HG03097 (cell line): ENCODE data around the gene INS.
"Not testable (repeated sequence)": the region's sequence is repeated elsewhere in the genome, so short reads cannot be mapped to it uniquely, and the experiment has no call there.

Experiments used
- ATAC-seq: cut with Tn5 transposase; IDR thresholded peaks from one replicate; pipeline ENCODE4 v1.9.1; 2021; ENCODE audit not compliant: unreplicated experiment, low FRiP score

The INS gene

GRCh38 chr11:2185324-2186085 is 24.5 kb upstream of the INS start:
- no peak for ATAC-seq

DNA sequence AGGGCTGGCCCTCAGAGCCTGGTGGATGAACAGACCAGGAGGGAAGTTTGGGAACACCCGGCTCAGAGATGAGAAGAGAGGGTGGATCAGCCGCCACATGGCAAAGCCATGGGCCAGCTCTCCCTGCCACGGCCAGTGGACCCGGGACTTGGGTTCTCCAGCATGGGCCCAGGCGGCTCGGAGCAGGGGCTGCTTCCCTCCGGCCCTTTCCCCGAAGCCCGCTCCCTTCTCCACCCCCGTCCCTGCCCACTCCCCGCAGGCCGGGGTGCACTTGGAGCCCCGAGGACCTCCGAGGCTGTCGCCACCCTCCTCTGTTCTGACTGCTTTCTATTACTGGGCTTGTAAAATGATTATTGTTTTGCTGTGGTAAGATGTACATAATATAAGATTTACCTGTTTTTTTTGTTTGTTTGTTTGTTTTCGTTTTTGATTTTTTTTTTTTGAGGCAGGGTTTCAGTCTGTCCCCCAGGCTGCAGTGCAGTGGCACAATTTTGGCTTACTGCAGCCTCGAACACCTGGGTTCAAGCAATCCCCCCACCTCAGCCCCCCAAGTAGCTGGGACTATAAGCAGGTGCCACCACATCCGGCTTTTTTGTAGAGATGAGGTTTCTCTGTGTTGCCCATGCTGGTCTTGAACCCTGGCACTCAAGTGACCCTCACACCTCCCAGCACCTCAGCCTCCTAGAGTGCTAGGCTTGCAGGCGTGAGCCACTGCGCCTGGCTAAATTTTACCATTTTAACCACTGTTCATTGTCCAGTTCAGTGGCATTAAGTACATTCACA is 21.9 kb upstream of the INS start:
- no peak for ATAC-seq

DNA sequence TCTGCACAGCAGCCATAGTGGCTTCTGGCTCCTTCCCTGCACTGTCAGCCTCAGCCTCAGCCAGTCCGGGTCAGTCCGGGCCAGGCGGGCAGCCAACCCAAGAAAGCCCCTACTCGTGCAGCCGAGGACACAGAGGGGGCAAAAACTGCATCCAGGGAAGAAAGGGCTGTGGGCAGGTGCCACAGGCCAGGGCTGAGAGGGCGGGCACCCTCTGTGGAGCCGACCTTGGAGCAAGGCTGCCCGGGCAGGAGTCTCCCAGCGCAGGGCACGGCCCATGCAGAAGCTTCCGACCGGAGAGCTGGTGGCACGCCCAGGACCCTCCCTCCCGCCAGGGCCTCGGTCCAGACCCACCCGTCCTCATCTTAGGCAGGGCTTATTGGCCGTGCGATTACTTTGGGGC is 21.1 kb upstream of the INS start:
- no peak for ATAC-seq

GRCh38 chr11:2180789-2181370 is 19.9 kb upstream of the INS start:
- ATAC-seq = no peak

DNA sequence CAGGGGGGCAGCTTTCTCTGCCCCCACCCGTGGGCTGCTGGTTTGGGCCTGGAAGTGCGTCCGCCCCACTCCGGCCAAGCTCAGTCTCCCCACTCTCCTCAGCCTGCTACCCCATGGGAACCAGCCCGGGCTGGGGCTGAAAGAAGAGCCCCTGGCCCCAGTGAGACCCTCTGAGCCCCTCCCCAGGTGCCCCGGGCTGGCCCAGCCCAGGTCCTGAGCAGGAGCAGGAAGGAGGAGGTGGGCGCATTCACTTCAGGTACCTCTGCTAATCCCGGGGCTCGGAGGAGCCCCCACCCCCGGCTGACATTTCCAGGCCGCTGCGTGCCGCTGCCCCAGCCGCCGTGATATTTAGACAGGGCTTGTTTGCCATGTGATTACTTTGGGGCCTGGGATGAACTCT is 19.3 kb upstream of the INS start:
- ATAC-seq = no peak

- ATAC-seq = no peak
Measured at GRCh38 chr11:2179516-2179915, 18.5 kb upstream of the INS start.

DNA sequence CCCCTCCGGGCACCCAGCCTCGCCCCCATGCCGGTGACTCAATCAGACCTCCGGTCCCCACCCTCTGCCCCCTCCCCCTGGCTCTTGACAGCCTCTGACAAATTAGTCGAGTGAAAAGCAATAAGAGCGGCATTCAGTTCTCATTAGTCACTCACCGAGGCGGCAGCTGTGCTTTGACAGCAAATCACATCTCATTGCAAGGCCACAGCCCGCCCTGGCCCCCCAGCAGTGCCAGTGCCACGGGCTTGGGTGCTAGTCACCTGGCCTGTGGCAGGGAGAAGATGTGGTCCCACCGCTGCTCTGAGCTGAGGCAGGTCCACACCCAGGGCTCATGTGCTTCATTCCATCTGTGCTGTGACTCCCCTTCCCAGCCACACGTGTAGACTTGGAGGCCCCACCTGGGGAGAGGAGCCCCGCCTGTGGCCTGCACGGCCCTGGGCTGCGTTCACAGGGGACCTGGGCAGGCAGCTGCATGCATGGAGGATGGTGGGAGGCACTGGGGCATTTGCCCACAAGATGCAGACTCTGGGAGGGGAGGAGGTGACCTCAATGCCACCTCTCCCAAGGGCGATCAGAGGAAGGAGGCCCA is 18.0 kb upstream of the INS start:
- no peak for ATAC-seq

DNA sequence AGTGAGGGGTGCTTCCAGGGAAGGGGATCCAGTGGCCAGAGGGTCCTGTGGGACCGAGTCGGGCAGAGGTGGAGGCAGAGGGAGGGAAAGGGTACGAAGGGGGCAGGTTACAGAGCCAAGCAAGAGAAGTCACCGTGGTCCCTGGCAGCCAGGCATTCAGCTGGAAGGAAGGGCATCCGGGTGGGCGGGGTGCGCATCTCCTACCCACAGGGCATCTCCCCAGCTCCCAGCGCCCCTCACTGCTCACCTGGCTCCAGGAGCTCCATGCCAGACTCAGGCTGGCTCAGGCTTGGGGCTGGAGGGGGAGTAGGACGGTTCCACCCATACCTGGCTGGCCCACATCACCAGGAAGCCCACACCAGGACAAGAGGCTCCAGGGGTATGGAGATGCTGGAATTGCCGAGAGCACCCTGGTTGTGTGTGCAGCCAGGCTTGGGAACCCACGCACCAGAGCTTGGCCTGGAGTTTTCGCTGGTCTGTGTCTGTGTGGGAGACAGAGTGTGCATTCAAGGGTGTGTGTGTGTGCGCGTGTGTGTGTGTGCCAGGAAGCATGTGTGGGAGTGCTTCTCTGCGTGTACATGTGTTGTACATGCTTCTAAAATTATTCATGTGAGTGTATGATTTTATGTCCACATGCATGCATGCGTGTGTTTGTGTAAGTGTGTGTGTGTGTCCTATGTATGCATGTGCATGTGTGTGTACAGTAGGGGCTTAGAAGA is 17.2 kb upstream of the INS start:
- not testable (repeated sequence) for ATAC-seq

- no peak for ATAC-seq
Measured at GRCh38 chr11:2177076-2177475, 16.1 kb upstream of the INS start.

DNA sequence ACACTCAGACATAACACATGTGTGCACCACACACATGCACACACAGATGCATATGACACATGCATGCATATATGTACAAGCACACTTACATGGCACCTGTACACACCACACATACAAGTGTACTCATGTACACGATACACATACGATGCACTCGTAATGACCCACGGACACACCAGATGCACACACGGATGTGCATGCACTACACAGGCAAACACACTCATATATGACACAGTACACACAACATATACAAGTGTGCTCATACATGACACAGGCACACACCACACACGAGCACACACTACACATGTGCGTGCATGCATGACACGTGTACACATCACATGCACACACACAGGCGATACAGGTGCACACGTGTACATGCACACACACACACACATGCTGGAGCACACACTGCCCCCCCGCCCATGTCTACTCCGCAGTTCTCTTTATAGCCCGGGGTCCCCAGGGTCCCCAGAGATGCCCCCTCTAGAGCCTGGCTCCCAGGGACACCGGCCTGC is 15.4 kb upstream of the INS start:
- no peak for ATAC-seq

- no peak for ATAC-seq
Measured at GRCh38 chr11:2175659-2176058, 14.7 kb upstream of the INS start.

DNA sequence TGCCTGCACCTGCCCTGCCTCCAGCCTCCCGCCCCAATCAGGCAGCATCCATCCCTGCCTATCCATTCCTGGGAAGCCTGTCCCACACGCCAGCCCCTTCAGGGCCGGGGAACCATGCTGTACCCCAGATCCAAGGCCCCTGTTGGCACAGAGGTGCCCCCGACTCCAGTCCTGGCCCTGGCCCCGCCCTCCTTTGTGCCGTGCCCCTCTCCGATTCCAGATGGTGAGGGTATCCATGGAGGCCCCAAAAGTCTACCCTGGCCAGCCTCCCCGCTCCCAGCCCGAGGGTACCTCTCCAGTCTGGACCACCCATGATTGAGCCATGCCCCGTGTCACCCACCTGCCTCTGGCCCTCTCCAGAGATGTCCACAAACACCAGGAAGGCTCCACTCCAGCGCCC is 13.4 kb upstream of the INS start:
- no peak for ATAC-seq

DNA sequence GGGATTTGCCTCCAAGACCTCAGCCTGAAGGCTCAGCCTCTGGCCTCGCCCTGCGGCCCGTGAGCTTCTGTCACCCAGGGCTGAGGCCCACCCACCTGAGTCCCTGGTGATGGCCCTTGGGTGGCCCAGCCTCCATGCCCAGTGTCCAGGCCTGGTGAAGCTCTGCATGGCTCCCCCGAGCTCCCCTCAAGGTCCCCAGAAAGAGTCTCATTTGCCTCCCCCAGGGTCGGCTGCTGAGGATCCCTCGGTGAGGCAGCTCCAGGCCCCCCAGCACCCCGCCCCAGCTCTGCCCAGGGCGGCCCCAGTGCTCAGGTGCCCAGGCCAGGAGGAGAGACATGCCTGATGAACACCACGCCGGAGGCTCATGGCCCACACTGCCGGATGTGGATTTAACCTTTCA is 12.8 kb upstream of the INS start:
- no peak for ATAC-seq

DNA sequence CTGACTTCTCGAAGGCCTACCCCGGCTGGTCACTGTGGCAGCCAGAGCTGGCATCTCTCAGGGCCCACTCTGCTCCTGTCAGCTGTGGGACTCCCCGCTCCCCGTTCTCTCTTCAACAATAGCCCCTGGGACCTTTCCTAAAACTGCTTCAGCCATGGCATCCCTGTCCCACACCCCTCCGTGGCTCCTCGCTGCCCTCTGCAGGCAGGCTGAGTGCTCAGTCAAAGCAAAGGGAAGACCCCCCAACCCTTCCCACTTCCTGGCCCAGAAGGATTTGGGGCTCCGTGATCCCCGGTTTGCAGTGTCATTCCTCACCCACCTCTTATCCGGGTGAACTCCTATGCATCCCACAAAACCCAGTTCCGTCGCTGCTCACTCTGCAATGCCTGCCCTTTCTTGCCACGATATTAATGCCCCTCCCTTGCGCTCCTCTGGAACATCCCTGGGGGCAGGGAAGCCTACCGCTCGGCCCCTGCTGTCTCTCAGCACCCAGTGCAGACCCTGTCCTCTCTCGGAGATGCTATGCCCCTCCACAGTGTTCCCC is 12.2 kb upstream of the INS start:
- ATAC-seq = no peak

DNA sequence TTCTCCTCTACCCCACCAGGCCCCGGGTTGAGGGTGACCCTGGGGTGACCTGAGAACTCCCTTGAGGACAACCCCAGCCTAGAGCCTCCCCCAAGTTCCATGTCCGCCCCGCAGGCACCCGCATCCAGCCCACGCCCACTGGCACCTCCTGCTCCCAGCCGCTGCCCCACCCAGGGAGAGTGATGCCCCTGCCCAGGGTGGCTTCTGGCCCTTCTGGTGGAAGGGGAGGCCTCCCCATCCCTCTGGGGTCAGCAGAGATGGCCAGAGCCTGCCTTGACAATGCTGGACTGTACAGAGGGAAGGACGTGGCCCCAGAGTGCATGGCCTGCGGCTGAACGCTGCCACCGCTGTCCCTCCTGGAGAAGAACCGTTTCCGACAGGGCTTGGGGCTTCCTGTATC is 11.7 kb upstream of the INS start:
- ATAC-seq = no peak

DNA sequence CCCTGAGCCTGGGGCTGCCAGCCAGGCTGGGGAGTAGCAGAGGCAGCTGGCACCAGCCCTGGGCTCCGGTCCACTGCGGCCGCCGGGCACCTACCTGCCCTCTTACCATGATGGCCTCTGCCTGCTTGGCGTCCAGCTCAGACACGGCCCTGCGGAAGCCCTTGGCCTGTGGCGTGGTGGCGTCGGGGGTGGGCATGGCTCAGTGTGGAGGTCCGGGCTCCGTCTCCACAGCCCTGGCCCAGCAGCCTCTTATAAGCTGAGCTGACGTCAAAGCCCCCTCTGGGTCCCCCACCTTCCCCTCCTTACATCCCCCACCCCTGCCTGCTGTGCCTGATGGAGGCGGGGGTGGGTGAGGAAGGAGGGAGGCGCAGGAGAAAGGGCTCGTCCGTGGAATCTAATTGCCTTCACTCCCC is 10.6 kb upstream of the INS start, which contains the start of gene TH:
TH (minus strand) TSS at position 225 of the 413 bp plus-strand sequence; CDS start at position 196, 29 bp downstream.
- ATAC-seq = no peak

DNA sequence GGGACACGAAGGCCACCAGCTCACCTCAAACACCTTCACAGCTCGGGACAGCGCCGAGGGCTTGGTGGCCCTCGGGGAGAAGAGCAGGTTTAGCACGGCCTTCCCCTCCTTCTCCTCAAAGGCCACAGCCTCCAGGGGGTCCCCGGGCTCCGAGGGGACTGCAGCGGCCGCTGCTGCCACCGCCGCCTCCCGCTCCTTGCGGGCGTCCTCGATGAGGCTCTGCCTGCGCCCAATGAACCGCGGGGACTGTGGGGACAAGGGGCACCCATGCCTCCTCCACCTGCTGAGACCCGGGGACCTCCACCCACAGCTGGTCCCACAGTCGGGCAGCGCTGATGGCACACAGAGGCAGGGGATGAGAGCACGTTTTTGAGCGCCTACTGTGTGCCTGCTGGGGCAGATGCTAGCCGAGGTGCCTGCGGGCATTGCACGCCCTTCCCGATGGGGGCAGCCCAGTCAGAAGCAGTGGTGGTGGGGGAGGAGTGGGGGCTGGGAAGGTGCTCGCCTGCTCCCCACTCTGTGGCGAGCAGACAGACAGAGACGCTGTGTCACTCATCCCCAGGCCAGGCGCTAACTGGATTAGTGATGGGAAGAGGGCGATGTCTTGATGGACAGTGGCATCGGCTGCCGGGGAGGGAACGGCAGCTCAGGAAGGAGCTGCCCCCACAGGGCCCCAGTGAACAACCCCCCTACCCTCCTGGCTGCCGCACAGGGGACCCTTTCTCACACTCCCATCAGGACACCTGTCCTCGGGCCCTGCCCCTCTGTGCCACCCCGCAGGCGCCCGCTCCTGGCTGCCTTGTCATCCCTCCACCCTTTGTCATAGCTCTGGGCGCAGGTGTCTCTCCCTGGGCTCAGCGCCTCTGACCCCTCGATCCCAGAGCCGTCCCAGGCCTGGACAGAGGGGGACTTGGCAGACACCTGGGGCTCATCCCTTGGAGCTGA is 8.9 kb upstream of the INS start:
- no peak for ATAC-seq

GRCh38 chr11:2169005-2169378 is 8.0 kb upstream of the INS start:
- ATAC-seq = no peak
